MV-4-11 (cell line): ENCODE measurements around the gene RARS2.
"Not testable (repeated sequence)": the region's sequence is repeated elsewhere in the genome, so short reads cannot be mapped to it uniquely, and the experiment has no call there.

Experiments used
- DNase-seq: peaks from one replicate; lab custom pipeline; 2025; lab: John Stamatoyannopoulos, UW

The RARS2 gene

GRCh38 chr6:87501809-87502572, 87.8 kb downstream of the RARS2 start:
- no peak for DNase-seq

- no peak for DNase-seq
Measured at GRCh38 chr6:87498048-87498447, 91.7 kb downstream of the RARS2 start.

GRCh38 chr6:87494761-87495422, 94.9 kb downstream of the RARS2 start:
- DNase-seq, result peak; percentile 61

GRCh38 chr6:87489326-87489725, 100.5 kb downstream of the RARS2 start:
- DNase-seq, result not testable (repeated sequence)

GRCh38 chr6:87487555-87487954, 102.2 kb downstream of the RARS2 start:
- no peak for DNase-seq

- no peak for DNase-seq
Measured at GRCh38 chr6:87484491-87484890, 105.3 kb downstream of the RARS2 start.

GRCh38 chr6:87483929-87484328, 105.9 kb downstream of the RARS2 start:
- DNase-seq, result peak; percentile 73

- DNase-seq, result peak; percentile 90
Measured at GRCh38 chr6:87482366-87482765, 107.4 kb downstream of the RARS2 start.

- peak; percentile 66 for DNase-seq
Measured at GRCh38 chr6:87481931-87482330, 107.9 kb downstream of the RARS2 start.

GRCh38 chr6:87473419-87473903, 116.3 kb downstream of the RARS2 start:
- DNase-seq, result peak; percentile 39

GRCh38 chr6:87472525-87473418, 117.0 kb downstream of the RARS2 start, which contains the start of gene SLC35A1:
SLC35A1 (plus strand) TSS chr6:87472974; CDS start chr6:87473004, 30 bp downstream.
- peak; percentile 73 for DNase-seq

GRCh38 chr6:87465051-87465450, 124.7 kb downstream of the RARS2 start:
- no peak for DNase-seq
